Natural killer cell treated with Interleukin-12 subunit alpha and Interleukin-12 subunit beta and Interleukin-15 and Interleukin-18, amount 100 ng/mL, for 72 hours (primary cell): ENCODE measurements around the gene KDM5A. TPM values are rescaled to one million over a fixed set of nuclear protein-coding genes. Genes with fewer than 3 reads are reported as not detected.

ENCODE experiments used
- ATAC-seq, 2 donors: fragments of 150-1000 bp; cut with Tn5 transposase in 1 of 2; sonication (Bioruptor Pico), chemical (Tn5 transposase) in 1 of 2; 2 replicates each; pipeline ENCODE4 v1.10.0; 2021
- DNase-seq: peaks from one replicate; pipeline ENCODE4 v3.0.0; 2022; ENCODE audit warnings: low spot score
- H3K27ac Mint-ChIP-seq, 2 donors: 1 replicate in 1 of 2; 2 replicates in 1 of 2; pipeline ENCODE4 v1.8.0; 2022; ENCODE audit warnings: mixed read lengths in 2 of 2, mild to moderate bottlenecking in 1 of 2, moderate library complexity in 1 of 2
- H3K27me3 Mint-ChIP-seq, 2 donors: 1 replicate in 1 of 2; 2 replicates in 1 of 2; pipeline ENCODE4 v1.8.0; 2022; ENCODE audit warnings: mixed read lengths in 2 of 2
- H3K36me3 Mint-ChIP-seq: one replicate; pipeline ENCODE4 v1.8.0; 2022; ENCODE audit warnings: mixed read lengths
- H3K4me1 Mint-ChIP-seq, 2 donors: 1 replicate in 1 of 2; 2 replicates in 1 of 2; pipeline ENCODE4 v1.8.0; 2022; ENCODE audit warnings: low read depth in 2 of 2, mixed read lengths in 2 of 2, mild to moderate bottlenecking in 1 of 2
- H3K4me3 Mint-ChIP-seq: one replicate; pipeline ENCODE4 v1.8.0; 2022; ENCODE audit warnings: mixed read lengths
- H3K9me3 Mint-ChIP-seq: 2 replicates; pipeline ENCODE4 v1.8.0; 2022; ENCODE audit warnings: mixed read lengths
- total RNA-seq, 2 donors: library from RNA; stranded (reverse); gene quantifications; one replicate each; pipeline ENCODE4 v1.2.3, GENCODE V29; 2022

The KDM5A gene
- total RNA-seq, 2 donors from 2014 or later = 109 to 124 TPM

DNA sequence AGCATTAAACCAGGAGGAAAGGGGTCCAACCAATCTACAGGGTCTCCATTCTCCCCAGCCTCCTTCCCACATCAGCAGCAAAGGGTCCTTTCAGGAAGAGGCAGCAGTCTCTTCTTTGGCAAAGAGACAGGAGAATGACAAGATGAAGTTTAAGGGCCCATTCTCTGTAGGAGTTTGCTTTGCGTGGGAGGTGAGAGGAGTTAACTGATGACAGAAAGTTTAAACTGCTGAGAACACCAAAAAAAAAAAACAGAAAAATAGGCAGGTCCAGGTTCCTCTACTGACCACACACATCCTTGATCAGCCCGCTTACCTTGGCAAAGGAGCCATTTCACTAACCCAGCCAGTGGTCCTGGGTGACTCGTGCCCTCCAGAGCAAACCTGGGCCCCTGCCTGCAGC, 132.2 kb downstream of the KDM5A start:
- ATAC-seq = no peak
- H3K27ac Mint-ChIP-seq = no peak overlapping the region
- no peaks in the 10 kb centered on the region for H3K36me3 Mint-ChIP-seq
- H3K27me3 Mint-ChIP-seq = peaks cover 42 to 53% of the 10 kb centered on the region in 2 donors
- H3K4me3 Mint-ChIP-seq = no peak overlapping the region
- no peaks in the 10 kb centered on the region for H3K9me3 Mint-ChIP-seq
- H3K4me1 Mint-ChIP-seq = no peaks in the 10 kb centered on the region
- no peak for DNase-seq

DNA sequence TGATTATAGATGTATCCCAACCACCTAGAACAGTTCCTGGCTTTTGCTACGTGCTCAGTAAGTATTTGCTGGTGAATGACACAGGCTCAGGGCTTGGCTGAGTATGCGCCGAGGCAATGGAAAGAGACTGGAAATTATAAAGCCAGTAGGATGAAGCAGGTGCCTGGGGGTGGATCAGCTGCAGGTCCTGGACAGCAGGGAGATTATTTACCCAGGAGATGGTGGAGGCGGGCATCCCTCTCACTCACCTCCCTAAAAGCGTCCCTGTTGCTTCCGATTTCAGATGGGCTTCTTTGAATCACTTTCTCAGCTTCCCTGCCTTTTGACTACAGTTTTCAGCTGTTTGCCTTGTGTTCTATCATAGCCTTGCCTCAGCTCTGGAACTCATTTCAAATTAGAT, 132.9 kb downstream of the KDM5A start:
- Mint-ChIP-seq H3K9me3 (no peaks in the 10 kb centered on the region), H3K4me3 (no peak overlapping the region), H3K27me3 (peaks cover 42 to 53% of the 10 kb centered on the region in 2 donors), H3K36me3 (no peaks in the 10 kb centered on the region), H3K27ac (no peak overlapping the region), H3K4me1 (no peaks in the 10 kb centered on the region)
- ATAC-seq = no peak
- no peak for DNase-seq

DNA sequence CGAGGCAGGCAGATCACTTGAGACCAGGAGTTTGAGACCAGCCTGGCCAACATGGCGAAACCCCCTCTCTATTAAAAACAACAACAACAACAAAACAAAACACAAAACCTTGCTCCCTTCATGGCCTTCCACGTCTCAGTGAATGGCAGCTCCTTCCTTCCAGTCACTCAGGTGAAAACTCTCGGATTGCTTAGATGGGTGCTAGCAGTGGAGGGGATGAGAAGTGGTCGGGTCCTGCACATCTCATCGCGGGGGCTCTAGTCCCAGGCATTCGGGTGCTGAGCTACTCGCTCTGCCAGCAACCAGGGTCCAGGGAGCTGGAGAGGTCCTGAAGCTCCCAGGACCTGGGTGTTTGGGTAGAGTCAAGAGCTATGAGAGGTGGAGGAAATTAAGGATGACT, 134.2 kb downstream of the KDM5A start:
- no peak overlapping the region for H3K4me3 Mint-ChIP-seq
- no peak for DNase-seq
- no peak overlapping the region for H3K27ac Mint-ChIP-seq
- H3K9me3 Mint-ChIP-seq = no peaks in the 10 kb centered on the region
- no peak for ATAC-seq
- H3K27me3 Mint-ChIP-seq = peaks cover 38 to 44% of the 10 kb centered on the region in 2 donors
- no peaks in the 10 kb centered on the region for H3K36me3 Mint-ChIP-seq
- H3K4me1 Mint-ChIP-seq = no peaks in the 10 kb centered on the region

DNA sequence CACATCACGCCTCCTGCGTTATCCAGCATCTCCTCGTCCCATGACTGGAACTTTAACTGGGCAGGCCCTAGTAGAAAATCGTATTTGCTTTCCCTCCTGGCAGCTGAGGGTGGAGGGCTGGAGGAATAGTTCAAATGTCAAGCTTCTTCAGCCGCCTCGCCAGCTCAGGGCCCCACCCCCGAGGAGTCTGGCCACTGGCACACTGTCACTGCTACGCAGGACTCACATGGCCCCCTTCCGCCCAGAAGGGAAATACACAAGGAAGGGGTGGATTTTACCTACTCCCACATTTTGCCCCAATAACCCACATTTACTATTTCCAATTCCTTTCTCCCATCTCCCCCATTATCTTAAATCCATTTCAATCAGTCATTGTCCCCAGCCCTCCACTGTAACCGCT, 135.1 kb downstream of the KDM5A start:
- no peak for ATAC-seq
- Mint-ChIP-seq H3K4me3 (no peak overlapping the region), H3K27ac (no peak overlapping the region), H3K4me1 (no peaks in the 10 kb centered on the region), H3K9me3 (no peaks in the 10 kb centered on the region), H3K27me3 (peaks cover 37 to 42% of the 10 kb centered on the region in 2 donors), H3K36me3 (no peaks in the 10 kb centered on the region)
- DNase-seq = no peak

DNA sequence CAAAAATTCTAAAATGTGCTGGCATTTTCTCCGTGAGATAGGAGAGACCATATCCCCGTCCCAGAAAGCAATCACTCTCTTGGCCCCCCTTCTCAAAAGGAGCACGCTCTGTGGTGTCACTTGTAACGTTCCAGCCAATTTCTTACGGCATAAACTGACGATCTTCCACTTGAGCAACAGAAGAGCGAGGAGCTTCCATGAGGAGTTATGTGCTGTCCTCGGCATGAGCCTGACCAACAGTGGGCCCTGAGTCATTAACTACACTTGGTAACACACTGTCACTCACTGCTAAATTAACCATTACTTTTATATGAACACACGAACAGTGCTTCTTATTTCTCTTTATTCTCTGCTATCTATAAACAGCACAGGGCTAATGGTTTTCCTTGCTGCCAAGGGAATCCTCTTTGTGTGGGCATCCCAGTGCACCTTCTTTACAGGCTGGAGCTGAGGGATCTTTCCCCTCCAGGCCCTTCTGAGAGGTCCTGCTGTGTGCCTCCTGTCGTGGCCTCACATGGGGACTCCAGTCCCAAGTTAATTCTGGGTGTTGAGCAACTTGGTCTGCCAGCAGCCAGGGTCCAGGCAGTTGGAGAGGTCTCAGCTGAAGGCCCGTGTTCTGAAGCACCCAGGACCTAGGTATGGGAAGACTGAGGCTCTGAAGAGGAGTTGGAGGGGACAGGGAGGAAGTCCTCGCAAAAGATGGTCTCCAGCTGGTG, 135.8 kb downstream of the KDM5A start:
- H3K36me3 Mint-ChIP-seq = no peaks in the 10 kb centered on the region
- peaks cover 33 to 41% of the 10 kb centered on the region in 2 donors for H3K27me3 Mint-ChIP-seq
- H3K4me1 Mint-ChIP-seq = no peaks in the 10 kb centered on the region
- H3K4me3 Mint-ChIP-seq = no peak overlapping the region
- no peak for DNase-seq
- H3K27ac Mint-ChIP-seq = no peak overlapping the region
- H3K9me3 Mint-ChIP-seq = no peaks in the 10 kb centered on the region
- peak in 1 of 2 donors; percentile 43 for ATAC-seq

DNA sequence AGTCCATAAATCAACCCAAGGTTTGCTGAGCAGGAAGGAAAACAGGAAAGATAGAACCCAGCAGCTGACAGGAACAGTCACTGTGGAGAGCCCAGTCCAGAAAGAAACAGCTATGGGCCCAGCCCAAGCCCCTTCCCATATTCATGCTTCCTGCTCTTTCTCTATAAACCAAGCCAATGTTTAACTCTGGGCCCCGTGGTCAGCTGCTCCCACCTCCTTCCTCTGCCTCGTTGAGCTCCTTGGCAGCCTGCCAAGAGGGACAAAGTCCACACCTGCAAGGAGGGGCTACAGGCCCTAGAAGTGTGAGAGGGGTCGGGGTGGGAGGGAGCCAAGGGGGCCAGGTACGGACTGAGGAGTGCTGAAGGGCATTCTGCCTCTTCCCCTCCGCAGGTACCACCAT, 136.5 kb downstream of the KDM5A start:
- no peak for DNase-seq
- peak in 1 of 2 donors; percentile 24 for ATAC-seq
- Mint-ChIP-seq H3K4me1 (no peaks in the 10 kb centered on the region), H3K36me3 (no peaks in the 10 kb centered on the region), H3K4me3 (no peak overlapping the region), H3K9me3 (peaks cover 3% of the 10 kb centered on the region), H3K27ac (no peak overlapping the region), H3K27me3 (peaks cover 31 to 41% of the 10 kb centered on the region in 2 donors)

DNA sequence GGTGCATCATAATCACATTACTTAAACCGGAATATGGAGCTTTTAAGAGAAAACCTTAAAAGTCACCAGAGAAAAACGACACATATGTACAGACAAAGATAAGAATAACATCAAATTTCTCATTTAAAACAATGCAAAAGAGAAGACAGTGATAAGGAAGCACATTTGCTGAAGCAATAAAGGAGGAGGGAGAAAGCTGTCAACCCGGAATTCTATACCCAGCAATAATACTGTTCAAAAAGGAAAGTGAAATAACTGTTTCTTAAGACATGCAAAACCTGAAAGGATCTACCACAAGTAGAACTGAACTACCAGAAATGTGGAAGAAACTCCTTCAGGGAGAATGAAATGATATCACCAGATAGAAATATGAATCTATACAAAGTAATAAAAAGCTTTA, 141.8 kb downstream of the KDM5A start:
- H3K4me3 Mint-ChIP-seq = no peak overlapping the region
- H3K27ac Mint-ChIP-seq = no peak overlapping the region
- DNase-seq (no peak), ATAC-seq (no peak)
- H3K36me3 Mint-ChIP-seq = peaks cover 6% of the 10 kb centered on the region
- H3K4me1 Mint-ChIP-seq = no peaks in the 10 kb centered on the region
- H3K27me3 Mint-ChIP-seq = peaks cover 18 to 29% of the 10 kb centered on the region in 2 donors
- H3K9me3 Mint-ChIP-seq = peaks cover 6% of the 10 kb centered on the region

DNA sequence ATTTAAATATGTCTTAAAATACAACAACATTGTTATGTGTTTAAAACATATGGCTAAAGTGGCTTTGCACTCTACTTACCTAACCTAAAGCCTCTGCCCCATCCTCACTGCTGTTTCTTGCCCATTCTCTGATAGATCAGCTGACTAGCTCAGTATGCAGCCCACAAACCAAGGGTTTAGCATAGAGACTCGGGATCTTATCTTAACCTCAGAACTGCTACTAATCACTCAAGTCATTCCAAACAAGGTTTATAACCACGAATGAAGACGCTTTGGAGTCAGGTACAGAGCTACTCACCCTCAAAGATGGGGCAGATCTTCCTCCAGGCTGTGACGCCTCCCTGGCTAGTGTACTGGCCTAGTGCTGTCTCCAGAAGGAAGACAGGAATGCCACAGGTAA, 145.7 kb downstream of the KDM5A start:
- H3K36me3 Mint-ChIP-seq = peaks cover 6% of the 10 kb centered on the region
- H3K9me3 Mint-ChIP-seq = peaks cover 6% of the 10 kb centered on the region
- no peak for DNase-seq
- no peaks in the 10 kb centered on the region for H3K4me1 Mint-ChIP-seq
- H3K27ac Mint-ChIP-seq = no peak overlapping the region
- no peak for ATAC-seq
- no peak overlapping the region for H3K4me3 Mint-ChIP-seq
- peaks cover 21 to 36% of the 10 kb centered on the region in 2 donors for H3K27me3 Mint-ChIP-seq

DNA sequence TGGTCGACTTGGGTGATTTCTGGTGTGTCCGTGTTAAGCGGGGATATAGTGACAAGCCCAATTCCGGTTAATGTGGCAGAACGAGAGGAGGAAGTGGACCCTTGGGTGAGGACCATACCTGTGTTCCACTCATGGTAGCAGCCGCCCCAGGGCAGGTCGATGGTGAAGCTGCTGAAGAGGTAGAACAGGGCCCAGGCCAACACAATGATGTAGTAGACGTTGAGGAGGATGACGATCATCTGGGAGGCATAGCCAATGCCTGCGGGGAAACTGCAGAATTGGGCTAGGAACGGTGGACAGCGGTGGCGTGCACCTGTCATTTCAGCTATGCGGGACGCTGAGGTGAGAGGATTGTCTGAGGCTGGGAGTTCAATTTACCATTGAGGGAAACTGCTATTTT, 146.6 kb downstream of the KDM5A start:
- no peak for ATAC-seq
- Mint-ChIP-seq H3K27me3 (peaks cover 17 to 29% of the 10 kb centered on the region in 2 donors), H3K27ac (no peak overlapping the region), H3K36me3 (peaks cover 6% of the 10 kb centered on the region), H3K4me3 (no peak overlapping the region), H3K9me3 (peaks cover 4% of the 10 kb centered on the region), H3K4me1 (no peaks in the 10 kb centered on the region)
- DNase-seq = no peak

DNA sequence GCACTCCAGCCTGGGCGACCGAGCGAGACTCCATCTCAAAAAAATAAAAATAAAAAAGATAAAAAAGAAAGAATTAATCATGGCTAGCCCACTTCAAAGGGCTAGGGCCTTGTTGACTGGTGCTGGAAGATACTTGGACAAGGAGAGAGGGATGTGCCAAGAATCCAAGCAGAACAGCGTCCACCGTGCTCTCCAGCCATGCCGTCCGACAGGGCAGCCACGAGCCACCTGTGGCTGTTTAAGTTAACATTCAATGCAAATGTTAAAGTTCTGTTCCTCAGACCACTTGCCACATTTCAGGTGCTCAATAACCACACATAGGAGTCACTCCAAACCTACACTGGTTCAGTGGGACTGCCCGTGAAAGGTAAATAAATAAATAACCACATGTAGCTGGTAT, 147.9 kb downstream of the KDM5A start:
- H3K4me1 Mint-ChIP-seq = no peaks in the 10 kb centered on the region
- H3K9me3 Mint-ChIP-seq = peaks cover 7% of the 10 kb centered on the region
- H3K27ac Mint-ChIP-seq = no peak overlapping the region
- no peak for DNase-seq
- ATAC-seq = no peak
- H3K36me3 Mint-ChIP-seq = peaks cover 5% of the 10 kb centered on the region
- peaks cover 17 to 29% of the 10 kb centered on the region in 2 donors for H3K27me3 Mint-ChIP-seq
- no peak overlapping the region for H3K4me3 Mint-ChIP-seq

DNA sequence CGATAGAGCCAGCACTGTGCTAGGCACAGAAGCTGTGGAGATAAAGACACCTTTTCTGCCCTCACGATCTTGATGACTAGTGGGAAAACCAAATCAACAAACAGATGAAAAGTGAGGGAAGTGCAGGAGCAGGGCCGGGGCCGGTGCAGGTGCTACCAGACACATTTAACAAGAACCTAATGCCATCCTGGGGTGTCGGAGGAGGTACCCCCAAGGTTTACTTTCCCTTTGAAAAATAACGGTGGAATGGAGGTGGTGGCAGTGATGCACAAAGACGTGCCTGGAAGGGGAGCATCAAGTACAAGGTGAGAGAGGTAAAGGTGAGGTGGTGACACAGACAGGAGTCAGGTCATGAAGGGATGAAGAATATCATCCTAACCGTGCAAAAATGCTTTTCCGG, 148.6 kb downstream of the KDM5A start:
- ATAC-seq (no peak), DNase-seq (no peak)
- H3K27me3 Mint-ChIP-seq = peaks cover 17 to 29% of the 10 kb centered on the region in 2 donors
- H3K27ac Mint-ChIP-seq = no peak overlapping the region
- peaks cover 11% of the 10 kb centered on the region for H3K9me3 Mint-ChIP-seq
- H3K36me3 Mint-ChIP-seq = peaks cover 8% of the 10 kb centered on the region
- no peaks in the 10 kb centered on the region for H3K4me1 Mint-ChIP-seq
- H3K4me3 Mint-ChIP-seq = no peak overlapping the region

DNA sequence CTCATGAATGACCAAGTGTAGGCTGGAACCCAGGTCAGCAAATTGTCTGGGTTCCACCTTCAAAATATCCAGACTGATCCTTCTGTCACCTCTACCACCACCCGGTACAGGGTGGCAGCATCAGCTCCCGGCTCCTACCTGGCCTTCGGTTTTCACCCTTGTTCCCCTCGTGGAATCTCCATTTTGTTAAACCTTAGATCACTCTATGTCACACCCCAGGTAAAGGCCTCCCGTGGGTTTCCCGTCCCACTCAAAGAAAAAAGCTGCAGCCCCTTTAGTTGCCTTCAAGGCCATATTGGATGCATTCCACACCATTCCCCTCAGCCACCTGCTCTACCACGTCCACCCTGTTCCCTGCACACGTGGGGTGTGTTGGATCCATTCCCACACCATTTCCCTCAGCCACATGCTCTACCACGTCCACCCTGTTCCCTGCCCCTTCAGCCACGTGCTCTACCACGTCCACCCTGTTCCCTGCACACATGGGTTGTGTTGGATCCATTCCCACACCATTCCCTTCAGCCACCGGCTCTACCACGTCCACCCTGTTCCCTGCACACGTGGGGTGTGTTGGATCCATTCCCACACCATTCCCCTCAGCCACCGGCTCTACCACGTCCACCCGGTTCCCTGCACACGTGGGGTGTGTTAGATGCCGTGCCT, 150.3 kb downstream of the KDM5A start:
- Mint-ChIP-seq H3K27me3 (peaks cover 15 to 22% of the 10 kb centered on the region in 2 donors), H3K9me3 (peaks cover 8% of the 10 kb centered on the region), H3K27ac (no peak overlapping the region), H3K4me3 (no peak overlapping the region), H3K4me1 (no peaks in the 10 kb centered on the region), H3K36me3 (peaks cover 8% of the 10 kb centered on the region)
- ATAC-seq (peak in 1 of 2 donors; percentile 17), DNase-seq (no peak)

DNA sequence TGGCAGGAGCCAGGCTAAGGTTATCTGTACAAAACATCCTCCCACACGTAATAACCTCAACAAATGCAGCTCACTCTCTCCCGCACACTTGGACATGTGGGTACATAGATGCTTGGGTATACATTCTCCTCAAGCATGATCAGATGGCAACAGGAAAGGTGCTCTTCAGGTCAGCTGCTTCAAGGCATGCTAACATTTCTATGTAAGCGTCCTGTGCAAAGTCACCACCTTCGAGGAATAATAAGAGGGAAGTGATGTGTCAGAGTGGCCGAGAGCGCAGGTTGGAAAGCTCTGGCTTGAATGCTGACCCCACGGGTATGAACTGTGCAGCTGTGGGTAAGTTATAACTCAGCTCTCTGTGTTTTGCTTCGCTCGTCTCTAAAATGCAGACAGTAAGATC, 151.0 kb downstream of the KDM5A start:
- no peak overlapping the region for H3K27ac Mint-ChIP-seq
- H3K27me3 Mint-ChIP-seq = peaks cover 9 to 16% of the 10 kb centered on the region in 2 donors
- peaks cover 8% of the 10 kb centered on the region for H3K36me3 Mint-ChIP-seq
- H3K4me3 Mint-ChIP-seq = no peak overlapping the region
- ATAC-seq (no peak), DNase-seq (no peak)
- H3K9me3 Mint-ChIP-seq = peaks cover 8% of the 10 kb centered on the region
- H3K4me1 Mint-ChIP-seq = peaks cover 0 to 3% of the 10 kb centered on the region in 2 donors

DNA sequence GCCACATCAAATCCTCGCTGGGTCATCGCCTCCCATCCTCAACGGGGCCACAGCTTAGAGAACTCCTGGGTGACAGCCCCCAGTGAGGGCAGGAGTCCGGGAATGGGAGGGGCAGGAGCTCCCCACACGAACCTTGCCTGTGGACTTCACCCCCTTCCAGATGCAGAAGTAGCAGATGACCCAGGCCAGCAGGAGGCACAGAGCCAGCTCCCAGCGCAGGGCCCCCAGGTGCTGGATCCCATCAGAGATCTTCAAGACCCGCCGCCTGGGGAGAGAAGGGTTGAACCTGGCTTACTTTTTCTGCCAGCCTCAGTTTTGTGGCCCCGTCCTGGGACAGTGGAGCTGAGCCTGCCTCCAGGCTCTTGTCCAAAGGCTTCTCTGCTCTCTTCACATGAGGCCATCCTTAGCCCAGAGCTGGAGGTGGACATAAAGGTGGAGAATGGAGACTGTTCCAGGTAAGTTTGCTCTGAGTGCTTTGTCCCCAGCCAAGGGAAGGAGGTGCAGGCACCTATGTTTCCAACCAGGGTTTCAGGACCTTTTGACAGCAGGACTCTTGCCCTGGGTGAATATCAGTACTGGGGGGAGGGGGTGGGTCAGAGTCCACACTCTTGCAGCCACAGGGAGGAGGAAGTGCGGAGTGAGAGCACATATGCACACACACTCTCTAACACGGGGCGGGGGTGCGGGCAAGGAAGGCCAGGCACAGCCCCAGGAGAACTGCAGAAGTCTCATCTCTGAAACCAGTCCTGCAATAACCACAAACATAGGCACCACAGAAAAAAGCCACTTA, 151.9 kb downstream of the KDM5A start:
- peaks cover 8% of the 10 kb centered on the region for H3K9me3 Mint-ChIP-seq
- no peak overlapping the region for H3K27ac Mint-ChIP-seq
- ATAC-seq (no peak), DNase-seq (no peak)
- no peak overlapping the region for H3K4me3 Mint-ChIP-seq
- peaks cover 0 to 3% of the 10 kb centered on the region in 2 donors for H3K4me1 Mint-ChIP-seq
- H3K27me3 Mint-ChIP-seq = peaks cover 5 to 12% of the 10 kb centered on the region in 2 donors
- peaks cover 8% of the 10 kb centered on the region for H3K36me3 Mint-ChIP-seq
